ENCODE measurements around the gene JAK1.

The JAK1 gene

DNA sequence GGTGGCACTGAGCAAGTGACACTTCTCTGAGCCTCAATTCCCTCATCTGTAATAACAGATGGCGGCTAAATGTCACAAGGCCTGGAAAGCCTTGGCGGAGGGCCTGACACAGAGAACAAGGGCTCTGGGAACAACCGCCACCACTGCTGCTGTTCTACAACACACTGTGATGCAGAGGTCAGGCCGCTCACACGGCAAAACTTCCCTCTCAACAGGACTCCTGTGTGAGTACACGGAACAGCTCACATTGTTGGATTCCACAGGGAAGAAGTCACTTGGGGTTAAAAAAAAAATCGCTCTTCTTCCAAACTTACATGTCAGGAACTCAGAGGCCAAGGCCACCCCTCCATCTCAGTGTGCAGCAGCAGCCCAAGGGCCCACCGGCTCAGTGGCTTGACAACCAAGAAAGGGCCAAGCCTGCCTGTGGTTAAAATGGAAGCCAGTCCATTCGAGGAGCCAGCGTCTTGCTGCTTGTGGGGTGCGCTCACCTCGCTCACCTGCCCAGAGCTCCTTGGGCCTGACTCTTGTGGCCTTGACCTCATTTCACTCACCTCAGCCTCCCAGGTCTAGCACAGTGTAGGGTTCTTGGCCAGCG, 120.4 kb downstream of the JAK1 start:
- no peak for DNase-seq
- Histone ChIP-seq H3K27ac (no peak overlapping the region), H3K9me3 (ENCODE audit: severe bottlenecking) (no peaks in the 10 kb centered on the region), H3K36me3 (peaks cover 5% of the 10 kb centered on the region), H3K27me3 (ENCODE audit: insufficient read depth, low read depth, severe bottlenecking) (no peaks in the 10 kb centered on the region), H3K4me3 (ENCODE audit: low read depth, low read length) (no peak overlapping the region)
- TF ChIP-seq, protein P1, sequence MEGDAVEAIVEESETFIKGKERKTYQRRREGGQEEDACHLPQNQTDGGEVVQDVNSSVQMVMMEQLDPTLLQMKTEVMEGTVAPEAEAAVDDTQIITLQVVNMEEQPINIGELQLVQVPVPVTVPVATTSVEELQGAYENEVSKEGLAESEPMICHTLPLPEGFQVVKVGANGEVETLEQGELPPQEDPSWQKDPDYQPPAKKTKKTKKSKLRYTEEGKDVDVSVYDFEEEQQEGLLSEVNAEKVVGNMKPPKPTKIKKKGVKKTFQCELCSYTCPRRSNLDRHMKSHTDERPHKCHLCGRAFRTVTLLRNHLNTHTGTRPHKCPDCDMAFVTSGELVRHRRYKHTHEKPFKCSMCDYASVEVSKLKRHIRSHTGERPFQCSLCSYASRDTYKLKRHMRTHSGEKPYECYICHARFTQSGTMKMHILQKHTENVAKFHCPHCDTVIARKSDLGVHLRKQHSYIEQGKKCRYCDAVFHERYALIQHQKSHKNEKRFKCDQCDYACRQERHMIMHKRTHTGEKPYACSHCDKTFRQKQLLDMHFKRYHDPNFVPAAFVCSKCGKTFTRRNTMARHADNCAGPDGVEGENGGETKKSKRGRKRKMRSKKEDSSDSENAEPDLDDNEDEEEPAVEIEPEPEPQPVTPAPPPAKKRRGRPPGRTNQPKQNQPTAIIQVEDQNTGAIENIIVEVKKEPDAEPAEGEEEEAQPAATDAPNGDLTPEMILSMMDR (IDR thresholded peaks at IDR 0.05; ENCODE audit: low read depth, low read length) = no peak

DNA sequence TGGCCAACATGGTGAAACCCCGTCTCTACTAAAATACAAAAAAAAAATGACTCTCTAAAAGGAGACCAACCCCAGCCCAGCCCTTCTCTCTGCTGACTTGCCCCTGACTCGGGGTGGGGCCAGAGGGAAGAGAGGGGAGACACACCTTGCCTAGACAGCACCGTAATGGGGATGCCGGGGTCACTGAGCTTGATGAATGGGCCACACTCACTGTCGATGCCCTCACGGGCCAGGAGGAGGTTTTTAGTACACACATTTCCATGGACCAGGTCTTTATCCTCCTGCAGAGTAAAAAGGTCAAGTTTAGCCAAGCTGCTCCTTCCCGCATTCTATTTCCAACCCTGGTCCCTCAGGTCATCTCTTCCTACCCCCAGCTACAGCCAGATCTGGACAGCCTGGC, 121.7 kb downstream of the JAK1 start:
- Histone ChIP-seq H3K27me3 (ENCODE audit: insufficient read depth, low read depth, severe bottlenecking) (no peaks in the 10 kb centered on the region), H3K4me3 (ENCODE audit: low read depth, low read length) (no peak overlapping the region), H3K27ac (no peak overlapping the region), H3K9me3 (ENCODE audit: severe bottlenecking) (no peaks in the 10 kb centered on the region), H3K36me3 (peaks cover 14% of the 10 kb centered on the region)
- no peak for DNase-seq
- TF ChIP-seq, protein P1 (IDR thresholded peaks at IDR 0.05; ENCODE audit: low read depth, low read length) = no peak

DNA sequence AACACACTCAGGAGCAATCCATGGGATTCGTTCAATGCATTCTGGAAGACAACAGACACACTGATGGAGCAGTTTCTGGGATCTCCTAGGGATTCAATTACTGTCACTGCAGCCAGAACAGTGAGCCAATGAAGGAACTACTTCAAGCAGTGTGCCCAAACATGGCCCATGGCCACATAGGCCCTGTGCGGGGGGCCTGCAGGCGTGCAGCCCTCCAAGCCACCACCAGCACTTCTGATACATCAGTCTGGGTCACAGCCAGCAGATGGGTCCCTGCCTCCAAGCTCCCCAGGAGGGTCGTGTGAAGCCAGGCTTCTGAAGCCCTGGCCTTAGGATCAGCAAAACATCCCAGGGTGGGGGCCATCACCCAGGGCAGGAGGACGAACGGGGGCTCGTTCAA, 122.2 kb downstream of the JAK1 start:
- Histone ChIP-seq H3K4me3 (ENCODE audit: low read depth, low read length) (no peak overlapping the region), H3K27me3 (ENCODE audit: insufficient read depth, low read depth, severe bottlenecking) (no peaks in the 10 kb centered on the region), H3K27ac (no peak overlapping the region), H3K9me3 (ENCODE audit: severe bottlenecking) (no peaks in the 10 kb centered on the region), H3K36me3 (peaks cover 18% of the 10 kb centered on the region)
- TF ChIP-seq, protein P1 (IDR thresholded peaks at IDR 0.05; ENCODE audit: low read depth, low read length) = no peak
- no peak for DNase-seq

DNA sequence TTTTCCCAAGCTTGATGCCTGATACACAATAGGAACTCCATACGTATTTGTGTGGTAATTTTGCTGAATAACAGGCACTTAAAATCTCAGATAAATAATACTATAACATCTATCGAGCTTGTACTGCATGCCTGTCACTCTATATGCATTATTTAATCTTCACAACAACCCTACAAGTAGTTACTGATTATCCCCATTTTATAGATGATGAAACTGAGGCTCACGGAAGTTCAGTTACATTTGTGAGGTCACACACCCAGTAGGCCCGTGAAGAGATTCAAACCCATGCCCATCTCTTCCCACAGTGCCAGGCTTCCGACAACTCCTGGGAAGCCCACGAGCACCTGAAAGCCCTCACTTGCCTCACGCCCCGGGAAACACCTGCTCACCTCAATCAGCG, 122.7 kb downstream of the JAK1 start:
- TF ChIP-seq, protein P1 (IDR thresholded peaks at IDR 0.05; ENCODE audit: low read depth, low read length) = no peak
- no peak for DNase-seq
- no peak overlapping the region for H3K4me3 ChIP-seq (ENCODE audit: low read depth, low read length)
- H3K9me3 ChIP-seq (ENCODE audit: severe bottlenecking) = no peaks in the 10 kb centered on the region
- H3K27ac ChIP-seq = no peak overlapping the region
- H3K27me3 ChIP-seq (ENCODE audit: insufficient read depth, low read depth, severe bottlenecking) = no peaks in the 10 kb centered on the region
- H3K36me3 ChIP-seq = peaks cover 18% of the 10 kb centered on the region

DNA sequence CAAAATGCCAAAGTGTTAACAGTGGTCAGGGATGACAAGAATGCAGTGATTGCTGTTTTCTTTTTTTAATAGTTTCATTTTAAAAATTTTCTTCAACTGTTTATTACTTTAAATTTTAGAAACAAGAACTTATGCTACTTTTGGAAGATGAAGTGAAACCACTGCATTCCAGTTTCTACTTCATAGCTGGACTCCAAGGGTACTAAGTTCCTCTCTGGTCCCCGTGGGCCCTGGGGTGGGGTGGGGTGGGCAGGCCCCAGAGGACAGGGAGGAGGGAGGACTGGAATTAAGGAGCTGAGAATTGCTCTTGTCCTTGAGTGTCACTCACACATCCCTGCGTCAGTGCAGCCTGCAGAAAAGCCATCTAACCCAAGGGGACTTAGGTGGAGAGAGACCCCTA, 124.1 kb downstream of the JAK1 start:
- peaks cover 30% of the 10 kb centered on the region for H3K36me3 ChIP-seq

More for the DNA sequence above, 124.1 kb downstream of the JAK1 start:
- no peaks in the 10 kb centered on the region for H3K27me3 ChIP-seq (ENCODE audit: insufficient read depth, low read depth, severe bottlenecking)
- no peaks in the 10 kb centered on the region for H3K9me3 ChIP-seq (ENCODE audit: severe bottlenecking)
- TF ChIP-seq, protein P1 (IDR thresholded peaks at IDR 0.05; ENCODE audit: low read depth, low read length) = no peak
- no peak overlapping the region for H3K27ac ChIP-seq
- H3K4me3 ChIP-seq (ENCODE audit: low read depth, low read length) = no peak overlapping the region
- DNase-seq = no peak

Data from WERI-Rb-1 (cell line).